Measurements from ENCODE around the gene SIK3.

SIK3 gene

DNA sequence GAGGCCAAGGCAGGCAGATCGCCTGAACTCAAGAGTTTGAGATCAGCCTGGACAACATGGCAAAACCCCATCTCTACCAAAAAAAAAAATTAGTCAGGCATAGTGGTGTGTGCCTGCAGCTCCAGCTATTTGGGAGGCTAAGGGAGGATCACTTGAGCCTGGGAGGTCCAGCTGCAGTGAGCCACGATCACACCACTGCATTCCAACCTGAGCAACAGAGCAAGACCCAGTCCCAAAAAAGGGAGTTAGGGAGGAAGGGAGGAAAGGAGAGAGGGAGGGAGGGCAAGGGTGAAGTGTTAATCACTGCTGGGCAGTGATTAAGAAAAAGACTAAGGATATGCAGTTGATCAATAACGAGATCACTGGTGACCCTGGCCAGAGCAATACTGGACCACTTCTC, 204.8 kb downstream of the SIK3 start:
- TF ChIP-seq POLR2AphosphoS5 (IDR thresholded peaks at IDR 0.05; ENCODE audit: low read depth, low read length) (no peak), TAF1 (IDR thresholded peaks at IDR 0.05; ENCODE audit: borderline replicate concordance, insufficient read depth, low read length) (no peak), FOXP2 (optimal IDR thresholded peaks at IDR 0.05; ENCODE audit: borderline replicate concordance, extremely low read depth, extremely low read length, insufficient read depth) (no peak), SIN3A (IDR thresholded peaks at IDR 0.05; ENCODE audit: borderline replicate concordance, insufficient read depth, low read length) (no peak)
- TF ChIP-seq, protein P1, sequence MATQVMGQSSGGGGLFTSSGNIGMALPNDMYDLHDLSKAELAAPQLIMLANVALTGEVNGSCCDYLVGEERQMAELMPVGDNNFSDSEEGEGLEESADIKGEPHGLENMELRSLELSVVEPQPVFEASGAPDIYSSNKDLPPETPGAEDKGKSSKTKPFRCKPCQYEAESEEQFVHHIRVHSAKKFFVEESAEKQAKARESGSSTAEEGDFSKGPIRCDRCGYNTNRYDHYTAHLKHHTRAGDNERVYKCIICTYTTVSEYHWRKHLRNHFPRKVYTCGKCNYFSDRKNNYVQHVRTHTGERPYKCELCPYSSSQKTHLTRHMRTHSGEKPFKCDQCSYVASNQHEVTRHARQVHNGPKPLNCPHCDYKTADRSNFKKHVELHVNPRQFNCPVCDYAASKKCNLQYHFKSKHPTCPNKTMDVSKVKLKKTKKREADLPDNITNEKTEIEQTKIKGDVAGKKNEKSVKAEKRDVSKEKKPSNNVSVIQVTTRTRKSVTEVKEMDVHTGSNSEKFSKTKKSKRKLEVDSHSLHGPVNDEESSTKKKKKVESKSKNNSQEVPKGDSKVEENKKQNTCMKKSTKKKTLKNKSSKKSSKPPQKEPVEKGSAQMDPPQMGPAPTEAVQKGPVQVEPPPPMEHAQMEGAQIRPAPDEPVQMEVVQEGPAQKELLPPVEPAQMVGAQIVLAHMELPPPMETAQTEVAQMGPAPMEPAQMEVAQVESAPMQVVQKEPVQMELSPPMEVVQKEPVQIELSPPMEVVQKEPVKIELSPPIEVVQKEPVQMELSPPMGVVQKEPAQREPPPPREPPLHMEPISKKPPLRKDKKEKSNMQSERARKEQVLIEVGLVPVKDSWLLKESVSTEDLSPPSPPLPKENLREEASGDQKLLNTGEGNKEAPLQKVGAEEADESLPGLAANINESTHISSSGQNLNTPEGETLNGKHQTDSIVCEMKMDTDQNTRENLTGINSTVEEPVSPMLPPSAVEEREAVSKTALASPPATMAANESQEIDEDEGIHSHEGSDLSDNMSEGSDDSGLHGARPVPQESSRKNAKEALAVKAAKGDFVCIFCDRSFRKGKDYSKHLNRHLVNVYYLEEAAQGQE (IDR thresholded peaks at IDR 0.05; ENCODE audit: insufficient read depth in 1 of 2, low read depth in 2 of 2, low read length in 2 of 2) = no peak

DNA sequence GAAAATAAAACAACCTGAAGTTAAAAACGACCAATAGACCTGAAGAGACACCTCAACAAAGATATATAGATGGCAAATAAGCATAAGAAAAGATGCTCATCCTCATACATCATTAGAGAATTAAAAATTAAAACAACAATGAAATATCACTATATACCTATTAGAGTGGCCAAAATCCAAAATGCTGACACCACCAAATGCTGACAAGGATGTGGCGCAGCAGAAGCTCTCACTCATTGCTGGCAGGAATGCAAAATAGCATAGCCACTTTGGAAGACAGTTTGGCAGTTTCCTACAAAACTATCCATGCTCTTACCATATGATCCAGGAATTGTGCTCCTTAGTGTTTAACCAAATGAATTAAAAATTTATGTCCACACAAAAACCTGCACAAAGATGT, 205.9 kb downstream of the SIK3 start:
- no peak for TF ChIP-seq FOXP2 (optimal IDR thresholded peaks at IDR 0.05; ENCODE audit: borderline replicate concordance, extremely low read depth, extremely low read length, insufficient read depth)
- no peak for TF ChIP-seq POLR2AphosphoS5 (IDR thresholded peaks at IDR 0.05; ENCODE audit: low read depth, low read length)
- TF ChIP-seq, protein P1 (IDR thresholded peaks at IDR 0.05; ENCODE audit: insufficient read depth in 1 of 2, low read depth in 2 of 2, low read length in 2 of 2) = no peak
- TF ChIP-seq TAF1 (IDR thresholded peaks at IDR 0.05; ENCODE audit: borderline replicate concordance, insufficient read depth, low read length) = no peak
- TF ChIP-seq SIN3A (IDR thresholded peaks at IDR 0.05; ENCODE audit: borderline replicate concordance, insufficient read depth, low read length) = no peak

DNA sequence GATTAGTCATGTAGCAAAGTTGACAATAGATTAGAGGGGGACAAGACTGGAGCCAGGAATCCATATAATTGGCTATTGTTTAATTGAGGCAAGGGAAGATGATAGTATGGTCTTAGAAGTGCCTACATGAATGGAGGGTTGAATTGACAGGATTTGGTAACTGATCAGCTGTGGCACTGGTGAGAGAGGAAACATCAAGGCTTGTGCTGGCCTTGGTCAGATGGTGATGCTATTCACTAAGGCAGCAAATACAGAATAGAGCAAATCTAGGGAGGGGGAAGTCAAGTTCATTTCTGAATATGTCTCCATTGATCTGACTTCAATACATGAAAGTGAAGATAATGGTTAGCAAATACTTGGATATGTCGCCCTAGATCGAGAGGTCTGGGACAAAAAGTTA, 206.5 kb downstream of the SIK3 start:
- no peak for TF ChIP-seq FOXP2 (optimal IDR thresholded peaks at IDR 0.05; ENCODE audit: borderline replicate concordance, extremely low read depth, extremely low read length, insufficient read depth)
- TF ChIP-seq, protein P1 (IDR thresholded peaks at IDR 0.05; ENCODE audit: insufficient read depth in 1 of 2, low read depth in 2 of 2, low read length in 2 of 2) = no peak
- no peak for TF ChIP-seq POLR2AphosphoS5 (IDR thresholded peaks at IDR 0.05; ENCODE audit: low read depth, low read length)
- no peak for TF ChIP-seq SIN3A (IDR thresholded peaks at IDR 0.05; ENCODE audit: borderline replicate concordance, insufficient read depth, low read length)
- no peak for TF ChIP-seq TAF1 (IDR thresholded peaks at IDR 0.05; ENCODE audit: borderline replicate concordance, insufficient read depth, low read length)

DNA sequence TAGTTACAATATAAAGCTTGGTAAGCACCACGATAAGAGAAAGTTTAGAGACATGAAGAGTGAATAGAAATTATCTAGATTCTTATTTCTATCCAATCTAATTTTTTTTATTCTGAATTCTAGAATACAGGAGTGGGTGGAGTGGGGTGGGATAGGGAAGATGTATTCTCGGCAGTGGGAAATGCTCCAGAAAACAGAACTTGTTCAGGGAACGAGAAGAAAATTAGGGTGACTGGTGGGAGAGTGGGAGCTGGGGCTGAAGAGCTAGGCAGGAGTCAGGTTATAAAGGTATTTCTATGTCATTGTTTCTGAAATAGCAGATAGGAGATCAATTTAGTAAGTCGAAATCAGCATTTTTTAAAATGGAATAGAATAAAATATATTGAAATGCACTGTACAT, 207.6 kb downstream of the SIK3 start:
- TF ChIP-seq TAF1 (IDR thresholded peaks at IDR 0.05; ENCODE audit: borderline replicate concordance, insufficient read depth, low read length) (no peak), SIN3A (IDR thresholded peaks at IDR 0.05; ENCODE audit: borderline replicate concordance, insufficient read depth, low read length) (no peak), POLR2AphosphoS5 (IDR thresholded peaks at IDR 0.05; ENCODE audit: low read depth, low read length) (no peak), FOXP2 (optimal IDR thresholded peaks at IDR 0.05; ENCODE audit: borderline replicate concordance, extremely low read depth, extremely low read length, insufficient read depth) (no peak)
- TF ChIP-seq, protein P1 (IDR thresholded peaks at IDR 0.05; ENCODE audit: insufficient read depth in 1 of 2, low read depth in 2 of 2, low read length in 2 of 2) = no peak

DNA sequence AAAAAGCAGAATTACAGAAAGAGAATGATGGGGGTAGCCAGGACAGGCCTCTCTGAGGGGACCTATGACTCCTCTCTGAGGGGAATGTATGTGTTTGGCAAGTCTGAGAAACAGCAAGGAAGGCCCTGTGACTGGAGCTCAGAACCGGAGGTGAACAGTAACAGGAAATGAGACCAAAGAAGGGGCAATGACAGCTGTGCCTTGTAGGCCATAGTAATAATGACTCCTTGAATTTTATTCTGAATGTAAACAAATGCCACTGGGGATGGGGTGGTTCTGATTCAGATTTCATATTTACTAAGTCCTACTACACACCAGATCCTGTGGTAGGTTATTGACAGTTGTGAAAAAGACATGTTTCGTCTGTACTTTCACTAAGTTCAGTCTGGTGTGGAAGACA, 208.0 kb downstream of the SIK3 start:
- TF ChIP-seq FOXP2 (optimal IDR thresholded peaks at IDR 0.05; ENCODE audit: borderline replicate concordance, extremely low read depth, extremely low read length, insufficient read depth) (no peak), TAF1 (IDR thresholded peaks at IDR 0.05; ENCODE audit: borderline replicate concordance, insufficient read depth, low read length) (no peak)
- TF ChIP-seq, protein P1 (IDR thresholded peaks at IDR 0.05; ENCODE audit: insufficient read depth in 1 of 2, low read depth in 2 of 2, low read length in 2 of 2) = no peak
